Ovary (tissue), 9 donors: ENCODE data around the gene ATXN1. TPM values are rescaled to one million over a fixed set of nuclear protein-coding genes. Genes with fewer than 3 reads are reported as not detected.
A peak's percentile ranks its signal among the peaks of the same experiment; 100 is the strongest.
"Not testable (repeated sequence)": the region's sequence is repeated elsewhere in the genome, so short reads cannot be mapped to it uniquely, and the experiment has no call there.

ENCODE experiments used
- DNase-seq, 5 donors: peaks; one replicate each; pipeline ENCODE4 v3.0.0-alpha.2; 2019 to 2020
- H3K27ac ChIP-seq, 2 donors: fragments of 200-600 bp; one replicate each; pipeline versions ENCODE4 v1.5.1 to v1.8.0; 2019 to 2022
- H3K27me3 ChIP-seq: fragments of 200-600 bp; one replicate; pipeline ENCODE4 v1.8.0; 2022
- H3K36me3 ChIP-seq: fragments of 200-600 bp; sonication (generic); one replicate; pipeline ENCODE4 v1.5.1; 2019
- H3K4me1 ChIP-seq: one replicate; pipeline ENCODE4 v1.8.1; 2013; ENCODE audit warnings: mild to moderate bottlenecking, moderate library complexity; ENCODE audit not compliant: insufficient read depth
- H3K4me3 ChIP-seq: fragments of 200-600 bp; sonication (generic); one replicate; pipeline ENCODE4 v1.5.1; 2017
- H3K9me3 ChIP-seq, 2 donors: fragments of 200-600 bp in 1 of 2; sonication (generic) in 1 of 2; one replicate each; pipeline versions ENCODE4 v1.5.1 to v1.8.1; 2013 to 2019; ENCODE audit warnings: mild to moderate bottlenecking in 1 of 2, moderate library complexity in 1 of 2
- EP300 ChIP-seq: sonication (generic); formaldehyde crosslinking; IDR thresholded peaks from one replicate; pipeline ENCODE4 v1.6.1; 2017; ENCODE audit warnings: antibody characterized with exemption
- POLR2A ChIP-seq: fragments of 450-650 bp; IDR thresholded peaks from one replicate; pipeline ENCODE4 v1.6.1; 2017; ENCODE audit warnings: antibody characterized with exemption, mild to moderate bottlenecking, moderate library complexity
- whole genome bisulfite sequencing, 3 donors: extraction: QIAGEN DNeasy Blood & Tissue Kit in 1 of 3; methylation state at CpG; one replicate each; pipeline versions ENCODE4 v1.1.5 to v1.1.7; 2013 to 2017; 5-methylcytosine and 5-hydroxymethylcytosine counted together
- intact Hi-C, 4 donors: fragments of 100-400 bp; cut with DNase I; formaldehyde crosslinking; loops; one replicate each; pipeline versions ENCODE4 v1.11.0 to v1.15.1; 2022 to 2023
- polyA plus RNA-seq, 2 donors: library from polyadenylated mRNA; stranded (reverse); fragments of 200-250 nt in 1 of 2; fragments of 350-450 nt in 1 of 2; fragmentation: Illumina TruSeq in 1 of 2; extraction: RNeasy Lipid Tissue Mini Kit (QIAGEN cat#74804) in 1 of 2; gene quantifications; one replicate each; pipeline ENCODE4 v1.2.3, GENCODE V29; 2013 to 2014
- total RNA-seq, 7 donors: library from RNA; depleted of rRNA in 2 of 7; stranded (reverse); fragments of >200 nt in 2 of 7; fragmentation: NEBNext Ultra II Directional in 3 of 7; extraction: Animal tissue kit (Norgen Biotek cat#: 25700) in 3 of 7; gene quantifications; one replicate each; pipeline versions ENCODE4 v1.1.0 to v1.2.4, GENCODE V29; 2016 to 2023
- TF ChIP-seq, protein P1 (sequence below), 3 donors: fragments of 450-650 bp in 2 of 3; fragments of 200-600 bp in 1 of 3; IDR thresholded peaks; one replicate each; pipeline versions ENCODE4 v1.5.1 to v1.8.0; 2016 to 2022; ENCODE audit warnings: antibody characterized with exemption in 3 of 3, mild to moderate bottlenecking in 1 of 3
- donor health status: DM: no; HTN: no; CAD: no; lungs with moderate emphysema.
- donor health status: DM: no; HTN: no; CAD: no.
- donor health status: Bipolar disorder and iron deficiency.
- donor health status: DM: yes; HTN: yes; CAD: no.
- donor health status: DM: no; HTN: no; CAD: no.
- donor health status: DM: yes; HTN: yes; CAD: no.

The ATXN1 gene
- total and polyA plus RNA-seq, 9 donors: 7.3 to 38.2 (median 30.4) TPM

DNA sequence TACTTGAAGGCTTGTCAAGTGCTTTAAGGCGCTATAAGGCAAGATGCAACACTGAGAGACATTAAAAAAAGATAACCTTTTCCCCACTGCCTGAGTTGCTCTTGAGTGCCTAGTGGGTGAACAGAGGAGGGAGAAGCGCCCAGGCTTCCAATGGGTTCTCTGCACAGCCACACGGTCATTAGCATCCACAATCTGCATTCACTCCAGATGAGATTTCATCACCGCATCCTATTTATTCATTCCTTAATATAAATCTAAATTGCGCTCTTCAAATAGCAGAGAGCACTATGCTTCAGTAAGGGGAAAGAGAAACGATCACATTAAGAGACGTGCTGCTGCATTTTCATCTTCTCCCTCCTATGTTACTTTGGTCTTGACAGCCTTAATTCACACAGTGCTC lies 219.2 kb downstream of the ATXN1 start:
- Histone ChIP-seq H3K4me1 (no peaks in the 10 kb centered on the region), H3K27ac (no peak overlapping the region), H3K9me3 (no peaks in the 10 kb centered on the region), H3K4me3 (no peak overlapping the region), H3K36me3 (no peaks in the 10 kb centered on the region), H3K27me3 (no peaks in the 10 kb centered on the region)
- TF ChIP-seq POLR2A (no peak), EP300 (no peak)
- TF ChIP-seq, protein P1, sequence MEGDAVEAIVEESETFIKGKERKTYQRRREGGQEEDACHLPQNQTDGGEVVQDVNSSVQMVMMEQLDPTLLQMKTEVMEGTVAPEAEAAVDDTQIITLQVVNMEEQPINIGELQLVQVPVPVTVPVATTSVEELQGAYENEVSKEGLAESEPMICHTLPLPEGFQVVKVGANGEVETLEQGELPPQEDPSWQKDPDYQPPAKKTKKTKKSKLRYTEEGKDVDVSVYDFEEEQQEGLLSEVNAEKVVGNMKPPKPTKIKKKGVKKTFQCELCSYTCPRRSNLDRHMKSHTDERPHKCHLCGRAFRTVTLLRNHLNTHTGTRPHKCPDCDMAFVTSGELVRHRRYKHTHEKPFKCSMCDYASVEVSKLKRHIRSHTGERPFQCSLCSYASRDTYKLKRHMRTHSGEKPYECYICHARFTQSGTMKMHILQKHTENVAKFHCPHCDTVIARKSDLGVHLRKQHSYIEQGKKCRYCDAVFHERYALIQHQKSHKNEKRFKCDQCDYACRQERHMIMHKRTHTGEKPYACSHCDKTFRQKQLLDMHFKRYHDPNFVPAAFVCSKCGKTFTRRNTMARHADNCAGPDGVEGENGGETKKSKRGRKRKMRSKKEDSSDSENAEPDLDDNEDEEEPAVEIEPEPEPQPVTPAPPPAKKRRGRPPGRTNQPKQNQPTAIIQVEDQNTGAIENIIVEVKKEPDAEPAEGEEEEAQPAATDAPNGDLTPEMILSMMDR (IDR thresholded peaks at IDR 0.05): no peak
- intact Hi-C loops: no loop called here
- 91 to 92% (median 92%) methylated on average over 7 of the region's 7 CpGs for WGBS, 3 donors
- no peak for DNase-seq

DNA sequence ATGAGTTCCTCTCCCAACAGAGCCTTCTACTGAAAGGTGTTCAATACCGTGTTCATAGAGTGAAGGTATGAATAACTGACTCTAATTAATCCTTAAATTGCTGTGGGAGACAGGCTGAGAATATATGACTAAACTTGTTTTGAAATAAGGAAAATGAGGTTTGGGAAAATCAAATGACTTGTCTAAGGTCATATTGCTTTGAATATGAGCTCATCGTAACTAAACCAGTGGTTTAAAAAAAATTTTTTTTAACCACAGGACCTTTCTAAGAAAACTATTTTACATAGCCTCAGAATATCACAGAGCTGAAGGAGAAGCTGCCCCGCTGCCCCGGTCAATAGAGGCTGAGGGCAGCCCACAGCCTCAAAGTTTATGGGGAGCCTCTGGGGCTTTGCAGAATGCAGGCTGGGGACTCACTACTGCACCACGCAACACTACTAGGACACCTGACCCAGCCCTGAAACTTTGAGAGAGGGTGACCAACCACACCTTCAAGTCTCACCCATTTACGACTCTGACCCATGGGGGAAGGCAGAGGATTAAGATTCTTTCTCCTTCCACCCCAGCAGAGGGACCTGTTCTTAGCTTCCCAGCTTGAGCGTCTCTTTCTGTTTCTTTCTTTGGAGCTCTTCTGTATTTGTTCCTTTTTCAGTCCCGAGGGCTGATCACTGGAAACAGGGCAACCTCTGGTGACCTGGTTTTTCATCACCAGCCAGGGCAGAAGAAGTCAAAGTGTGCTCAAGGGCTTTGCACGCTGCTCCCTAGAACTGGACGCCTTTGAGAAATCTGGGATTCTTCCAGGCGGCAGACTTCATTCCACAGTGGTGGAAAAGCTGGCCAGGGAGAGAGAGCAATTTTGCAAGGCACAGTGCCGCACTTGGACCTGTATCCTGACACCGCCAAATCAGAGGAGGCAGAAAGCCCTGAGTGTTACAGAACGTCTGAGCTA lies 220.2 kb downstream of the ATXN1 start:
- no peaks in the 10 kb centered on the region for H3K27me3 ChIP-seq
- TF ChIP-seq, protein P1 (IDR thresholded peaks at IDR 0.05): no peak
- TF ChIP-seq EP300: no peak
- TF ChIP-seq POLR2A: no peak
- H3K4me3 ChIP-seq: no peak overlapping the region
- DNase-seq: peak in 1 of 5 donors; percentile 31
- no peaks in the 10 kb centered on the region for H3K36me3 ChIP-seq
- H3K27ac ChIP-seq: no peak overlapping the region
- no peaks in the 10 kb centered on the region for H3K9me3 ChIP-seq
- intact Hi-C loops: no loop called here
- H3K4me1 ChIP-seq: no peaks in the 10 kb centered on the region
- WGBS, 3 donors: 69 to 75% (median 74%) methylated on average over 14 of the region's 14 CpGs

DNA sequence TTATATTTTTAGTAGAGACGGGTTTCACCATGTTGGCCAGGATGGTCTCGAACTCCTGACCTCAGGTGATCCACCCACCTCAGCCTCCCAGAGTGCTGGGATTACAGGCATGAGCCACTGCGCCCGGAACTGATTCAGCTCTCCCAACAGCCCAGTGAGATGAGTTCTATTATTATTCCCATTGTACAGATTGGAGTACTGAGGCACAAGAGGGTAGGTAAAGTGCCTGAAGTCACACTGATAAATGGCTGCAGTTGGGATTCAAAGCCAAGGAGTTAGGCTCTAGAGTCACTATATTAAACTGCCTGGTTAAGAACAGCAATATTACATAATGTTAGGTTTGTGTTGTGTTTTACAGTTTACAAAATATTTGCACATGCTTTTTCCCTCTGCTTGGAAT lies 220.9 kb downstream of the ATXN1 start:
- H3K27ac ChIP-seq, DNase-seq, intact Hi-C loops, H3K27me3 ChIP-seq, H3K9me3 ChIP-seq, H3K4me3 ChIP-seq, H3K36me3 ChIP-seq, H3K4me1 ChIP-seq: not testable (repeated sequence)
- WGBS, 3 donors: 94 to 97% (median 96%) methylated on average over 4 of the region's 4 CpGs

DNA sequence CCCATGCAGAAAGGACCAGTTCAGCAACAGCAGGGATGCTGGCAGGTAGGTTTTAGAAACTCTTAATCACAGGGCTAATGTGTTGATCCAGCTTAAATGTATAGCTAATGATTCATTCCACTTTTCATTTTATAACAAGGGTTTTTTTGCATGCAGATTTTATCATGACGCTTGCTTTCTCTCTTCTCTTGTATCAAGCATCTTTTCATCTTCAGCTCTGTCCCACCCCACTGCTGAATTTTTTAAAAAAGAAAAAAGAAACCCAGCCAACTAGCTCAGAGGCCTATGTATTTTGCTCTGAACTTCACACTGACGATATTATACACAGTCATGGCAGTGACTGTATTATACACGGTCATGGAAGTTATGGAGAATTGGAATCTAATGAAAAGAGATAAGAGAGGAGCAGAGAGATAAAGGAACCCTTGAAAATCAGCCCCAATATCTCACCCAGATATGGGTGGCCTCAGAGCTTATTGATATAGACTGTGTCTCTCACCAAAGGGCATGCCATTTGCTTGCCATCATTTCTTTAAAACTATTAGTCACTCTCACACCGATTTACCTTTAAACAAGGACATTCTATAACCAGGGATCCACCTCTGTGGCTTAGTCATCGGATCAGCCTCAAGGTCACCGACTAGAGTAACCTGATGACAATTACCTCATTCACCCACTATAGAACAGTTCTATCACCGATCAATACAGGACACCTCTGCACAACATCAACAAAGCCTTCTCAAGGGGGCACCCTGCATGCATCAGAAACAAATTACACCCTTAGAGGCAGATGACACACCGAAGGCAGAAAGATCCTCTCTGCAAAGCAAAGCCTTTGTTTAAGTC lies 222.0 kb downstream of the ATXN1 start:
- TF ChIP-seq, protein P1 (IDR thresholded peaks at IDR 0.05): no peak
- TF ChIP-seq POLR2A: no peak
- TF ChIP-seq EP300: no peak
- Histone ChIP-seq H3K27ac (no peak overlapping the region), H3K4me3 (no peak overlapping the region), H3K27me3 (no peaks in the 10 kb centered on the region), H3K9me3 (no peaks in the 10 kb centered on the region), H3K36me3 (no peaks in the 10 kb centered on the region), H3K4me1 (no peaks in the 10 kb centered on the region)
- 83 to 88% (median 86%) methylated on average over 8 of the region's 8 CpGs for WGBS, 3 donors
- intact Hi-C loops: no loop called here
- no peak for DNase-seq
